Activated naive CD8-positive, alpha-beta T cell (primary cell): ENCODE results near the gene PCDH12.
A peak's percentile ranks its signal among the peaks of the same experiment; 100 is the strongest.
"Not testable (repeated sequence)": the region's sequence is repeated elsewhere in the genome, so short reads cannot be mapped to it uniquely, and the experiment has no call there.

Experiments used
- H3K27ac Mint-ChIP-seq: one replicate; pipeline ENCODE4 v1.8.0; 2021; ENCODE audit warnings: mixed read lengths
- H3K27me3 Mint-ChIP-seq: one replicate; pipeline ENCODE4 v1.8.0; 2021; ENCODE audit warnings: mixed read lengths
- H3K36me3 Mint-ChIP-seq: one replicate; pipeline ENCODE4 v1.8.0; 2021; ENCODE audit warnings: mixed read lengths
- H3K4me1 Mint-ChIP-seq: one replicate; pipeline ENCODE4 v1.8.0; 2021; ENCODE audit warnings: low read depth, mixed read lengths
- H3K4me3 Mint-ChIP-seq: one replicate; pipeline ENCODE4 v1.8.0; 2021; ENCODE audit warnings: mild to moderate bottlenecking, mixed read lengths
- H3K9me3 Mint-ChIP-seq: one replicate; pipeline ENCODE4 v1.8.0; 2021; ENCODE audit warnings: low read depth, mixed read lengths

PCDH12 gene

GRCh38 chr5:141934099-141934844 is 23.7 kb downstream of the PCDH12 start:
- H3K27ac Mint-ChIP-seq: no peak overlapping the region
- no peak overlapping the region for H3K4me3 Mint-ChIP-seq
- H3K9me3 Mint-ChIP-seq: no peaks in the 10 kb centered on the region
- no peaks in the 10 kb centered on the region for H3K27me3 Mint-ChIP-seq
- peaks cover 4% of the 10 kb centered on the region for H3K4me1 Mint-ChIP-seq
- H3K36me3 Mint-ChIP-seq: peaks cover 7% of the 10 kb centered on the region

DNA sequence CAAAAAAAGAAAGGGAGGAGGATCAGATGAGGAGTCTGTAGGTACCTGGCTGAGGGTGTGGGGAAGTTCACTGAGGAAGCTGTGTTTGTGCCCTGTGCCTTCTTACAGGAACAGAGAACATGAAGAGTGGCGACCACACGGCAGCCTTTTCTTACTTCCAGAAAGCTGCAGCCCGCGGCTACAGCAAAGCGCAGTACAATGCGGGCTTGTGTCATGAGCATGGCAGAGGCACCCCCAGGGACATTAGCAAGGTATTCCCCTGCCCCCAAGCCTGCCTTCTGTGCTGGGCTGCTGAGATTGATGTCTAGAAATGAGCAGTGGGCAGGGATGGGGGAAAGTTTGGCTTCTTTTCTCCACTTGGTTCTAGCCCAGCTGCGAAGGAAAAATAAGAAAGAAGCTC is 24.9 kb downstream of the PCDH12 start:
- peaks cover 10% of the 10 kb centered on the region for H3K36me3 Mint-ChIP-seq
- no peaks in the 10 kb centered on the region for H3K27me3 Mint-ChIP-seq
- H3K4me1 Mint-ChIP-seq: peaks cover 7% of the 10 kb centered on the region
- no peaks in the 10 kb centered on the region for H3K9me3 Mint-ChIP-seq
- no peak overlapping the region for H3K27ac Mint-ChIP-seq
- H3K4me3 Mint-ChIP-seq: no peak overlapping the region

- H3K4me3 Mint-ChIP-seq: no peak overlapping the region
- peaks cover 10% of the 10 kb centered on the region for H3K36me3 Mint-ChIP-seq
- peak overlapping the region; percentile 36 for H3K27ac Mint-ChIP-seq
- H3K4me1 Mint-ChIP-seq: peaks cover 12% of the 10 kb centered on the region
- H3K27me3 Mint-ChIP-seq: no peaks in the 10 kb centered on the region
- H3K9me3 Mint-ChIP-seq: no peaks in the 10 kb centered on the region
Observed at GRCh38 chr5:141931694-141932093, 26.3 kb downstream of the PCDH12 start.

DNA sequence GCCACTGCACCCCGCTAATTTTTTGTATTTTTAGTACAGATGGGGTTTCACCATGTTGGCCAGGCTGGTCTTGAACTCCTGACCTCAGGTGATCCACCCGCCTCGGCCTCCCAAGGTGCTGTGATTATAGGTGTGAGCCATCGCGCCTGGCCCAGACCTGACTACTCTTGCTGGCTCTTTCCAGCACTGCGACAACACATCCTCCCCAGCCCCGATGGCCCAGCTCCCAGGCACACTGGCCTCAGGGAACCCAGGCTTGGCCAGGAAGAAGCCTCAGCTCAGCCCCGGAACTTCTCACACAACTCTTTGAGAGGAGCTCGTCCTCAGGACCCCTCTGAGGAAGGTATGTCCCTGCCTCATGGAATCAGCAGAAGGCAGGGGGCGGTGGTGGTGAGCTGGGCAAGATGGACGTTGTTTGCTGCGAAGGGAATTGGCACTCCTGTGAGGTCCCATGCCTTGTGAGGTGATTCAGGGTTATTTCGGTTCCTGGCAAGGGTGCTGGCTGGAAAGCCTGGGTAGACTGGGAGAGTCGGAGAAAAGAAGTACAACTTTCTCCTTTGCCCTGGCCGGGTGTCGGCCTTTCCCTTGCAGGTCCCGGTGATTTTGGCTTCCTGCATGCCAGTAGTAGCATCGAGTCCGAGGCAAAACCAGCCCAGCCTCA is 28.5 kb downstream of the PCDH12 start:
- H3K36me3 Mint-ChIP-seq: peaks cover 10% of the 10 kb centered on the region
- H3K27ac Mint-ChIP-seq: no peak overlapping the region
- H3K9me3 Mint-ChIP-seq: no peaks in the 10 kb centered on the region
- H3K4me3 Mint-ChIP-seq: no peak overlapping the region
- no peaks in the 10 kb centered on the region for H3K27me3 Mint-ChIP-seq
- peaks cover 23% of the 10 kb centered on the region for H3K4me1 Mint-ChIP-seq

DNA sequence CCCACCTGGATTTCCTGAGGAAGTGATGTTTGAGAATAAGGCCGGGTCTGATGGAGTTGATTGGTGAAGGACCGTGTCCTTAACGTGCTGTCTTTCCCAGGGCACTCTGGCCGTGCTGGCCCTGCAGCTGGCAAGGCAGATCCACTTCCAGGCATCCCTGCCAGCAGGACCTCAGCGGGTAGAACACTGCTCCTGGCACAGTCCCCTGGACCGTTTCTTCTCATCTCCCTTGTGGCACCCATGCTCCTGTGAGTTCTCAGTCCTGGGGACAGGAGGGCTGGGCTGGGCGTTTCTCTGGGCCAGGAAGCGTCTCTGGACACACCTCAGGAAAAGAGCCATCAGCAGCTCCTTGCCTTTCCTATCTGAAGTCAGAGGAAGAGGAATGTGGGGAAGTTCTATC is 30.0 kb downstream of the PCDH12 start:
- peaks cover 12% of the 10 kb centered on the region for H3K36me3 Mint-ChIP-seq
- H3K27me3 Mint-ChIP-seq: no peaks in the 10 kb centered on the region
- H3K9me3 Mint-ChIP-seq: no peaks in the 10 kb centered on the region
- H3K27ac Mint-ChIP-seq: no peak overlapping the region
- H3K4me3 Mint-ChIP-seq: no peak overlapping the region
- peaks cover 31% of the 10 kb centered on the region for H3K4me1 Mint-ChIP-seq

GRCh38 chr5:141926434-141926833 is 31.6 kb downstream of the PCDH12 start:
- Mint-ChIP-seq H3K4me1 (peaks cover 35% of the 10 kb centered on the region), H3K9me3 (no peaks in the 10 kb centered on the region)

GRCh38 chr5:141923448-141924313 is 34.3 kb downstream of the PCDH12 start, which contains the start of gene DELE1:
Gene DELE1, plus strand, starts transcription at chr5:141923871. Its CDS starts 71 bp downstream, at chr5:141923942.
- Mint-ChIP-seq H3K27me3 (no peaks in the 10 kb centered on the region), H3K4me1 (peaks cover 28% of the 10 kb centered on the region), H3K4me3 (peak within 1 kb of the TSS; percentile 94), H3K9me3 (no peaks in the 10 kb centered on the region), H3K36me3 (peaks cover 3% of the 10 kb centered on the region), H3K27ac (peak within 1 kb of the TSS; percentile 91)

More at GRCh38 chr5:141926434-141926833, 31.6 kb downstream of the PCDH12 start:
- H3K36me3 Mint-ChIP-seq: peaks cover 12% of the 10 kb centered on the region
- no peaks in the 10 kb centered on the region for H3K27me3 Mint-ChIP-seq
- H3K27ac Mint-ChIP-seq: no peak overlapping the region
- no peak overlapping the region for H3K4me3 Mint-ChIP-seq

DNA sequence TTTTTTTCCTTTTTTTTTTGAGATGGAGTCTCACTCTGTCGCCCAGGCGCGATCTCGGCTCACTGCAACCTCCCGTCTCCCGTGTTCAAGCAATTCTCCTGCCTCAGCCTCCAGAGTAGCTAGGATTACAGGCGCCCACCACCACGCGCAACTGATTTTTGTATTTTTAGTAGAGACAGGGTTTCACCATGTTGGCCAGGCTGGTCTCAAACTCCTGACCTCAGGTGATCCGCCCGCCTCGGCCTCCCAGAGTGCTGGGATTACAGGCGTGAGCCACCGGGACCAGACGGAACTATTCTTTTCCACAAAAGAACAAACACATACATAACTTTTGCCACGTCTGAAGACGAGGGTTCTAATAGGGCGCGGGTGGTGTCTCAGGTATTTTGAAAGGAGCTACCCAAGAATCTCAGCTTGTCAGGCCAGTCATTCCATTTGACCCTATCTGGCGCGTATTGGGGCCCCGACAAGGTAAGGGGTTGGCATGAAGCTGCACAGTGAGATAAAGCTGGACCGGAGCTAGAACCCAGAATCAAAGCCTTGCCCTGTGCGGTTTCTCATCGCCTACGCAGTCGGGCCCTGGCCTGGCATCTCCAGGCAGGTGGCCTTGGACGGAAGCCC is 35.1 kb downstream of the PCDH12 start:
- H3K9me3 Mint-ChIP-seq, H3K36me3 Mint-ChIP-seq, H3K27me3 Mint-ChIP-seq: not testable (repeated sequence)
- Mint-ChIP-seq H3K27ac (peak overlapping the region; percentile 91), H3K4me3 (peak overlapping the region; percentile 94), H3K4me1 (peaks cover 28% of the 10 kb centered on the region)

DNA sequence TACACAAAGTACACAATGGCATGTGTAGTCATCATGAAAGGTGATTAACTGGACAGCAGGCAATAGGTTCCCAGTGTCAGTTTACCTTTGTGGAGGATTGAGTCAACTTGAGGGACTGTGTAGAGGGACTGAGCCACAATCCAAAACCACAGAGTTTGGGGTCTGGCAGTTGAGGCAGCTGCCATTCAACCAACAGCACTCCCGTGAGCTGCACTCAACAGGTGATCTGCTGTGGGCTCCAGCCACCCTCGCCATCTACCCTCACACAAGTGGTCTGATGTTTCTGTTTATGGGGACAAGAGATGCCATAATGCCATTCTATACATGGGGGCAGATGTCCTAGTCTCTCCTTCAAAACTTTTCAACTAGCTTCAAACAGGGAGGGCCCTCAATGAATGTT is 37.2 kb downstream of the PCDH12 start:
- Mint-ChIP-seq H3K4me3 (no peak overlapping the region), H3K27ac (peak overlapping the region; percentile 11), H3K36me3 (peaks cover 2% of the 10 kb centered on the region), H3K4me1 (peaks cover 17% of the 10 kb centered on the region), H3K9me3 (no peaks in the 10 kb centered on the region), H3K27me3 (no peaks in the 10 kb centered on the region)

DNA sequence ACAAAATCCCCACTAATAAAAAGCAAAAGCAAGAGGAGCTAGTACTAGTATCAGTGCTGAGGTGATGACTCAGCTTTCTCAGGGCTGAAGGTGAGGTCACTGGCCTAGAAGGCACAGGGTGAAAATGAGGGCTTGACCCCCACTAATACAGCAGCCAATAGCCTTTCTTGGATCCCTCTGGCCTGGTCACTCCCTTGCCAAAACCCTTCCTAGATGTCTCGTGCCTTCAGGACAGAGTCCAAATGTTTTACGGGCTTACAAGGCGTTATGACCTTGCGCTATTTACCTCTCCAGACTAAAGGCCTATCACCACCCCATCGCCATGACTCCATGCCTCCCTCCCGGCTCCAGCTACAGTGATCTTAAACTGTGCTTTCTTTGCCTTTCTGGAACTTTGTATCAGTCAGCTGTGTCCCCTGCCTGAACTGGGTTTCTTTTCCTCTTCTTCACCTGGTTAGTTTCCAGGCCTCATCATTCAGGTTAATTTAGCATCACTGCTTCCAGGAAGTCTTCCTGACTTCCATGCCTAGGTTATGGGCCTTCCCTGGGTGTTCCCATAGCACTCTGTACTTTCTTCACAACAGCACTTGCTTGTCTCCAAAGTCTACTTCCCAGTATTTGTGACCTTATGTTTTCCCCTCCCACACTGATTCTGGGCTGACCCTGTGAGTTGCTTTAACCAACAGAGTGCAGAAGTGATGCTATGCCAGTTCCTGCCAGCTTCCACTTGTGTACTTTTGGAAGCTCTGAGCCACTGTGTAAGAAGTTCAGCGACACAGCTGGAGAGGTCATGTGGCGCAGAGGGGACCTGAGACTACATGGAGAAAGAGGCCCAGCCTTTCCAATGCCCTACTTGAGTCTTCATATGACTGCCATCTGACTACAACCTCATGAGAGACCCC is 38.5 kb downstream of the PCDH12 start:
- Mint-ChIP-seq H3K27ac (no peak overlapping the region), H3K4me1 (peaks cover 11% of the 10 kb centered on the region), H3K4me3 (no peak overlapping the region), H3K36me3 (peaks cover 2% of the 10 kb centered on the region), H3K9me3 (no peaks in the 10 kb centered on the region), H3K27me3 (peaks cover 7% of the 10 kb centered on the region)

DNA sequence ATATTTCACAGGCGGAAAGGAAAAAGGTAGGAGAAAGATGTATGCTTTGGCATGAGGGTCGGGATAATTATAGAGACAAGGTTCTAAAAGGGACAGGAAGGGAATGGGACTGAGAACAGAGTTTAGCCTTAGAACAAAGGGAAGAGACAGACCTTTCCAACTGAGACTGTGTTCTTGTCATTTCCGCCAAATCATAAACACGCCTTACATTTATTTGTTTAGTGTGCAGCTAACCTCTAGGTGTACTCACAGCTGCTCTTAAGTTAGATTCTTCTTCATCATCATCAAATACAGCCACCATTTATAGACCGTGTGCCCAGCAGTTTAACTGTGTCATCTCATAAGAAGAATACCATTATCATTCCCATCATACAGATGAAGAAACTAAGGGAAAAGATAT is 40.2 kb downstream of the PCDH12 start:
- Mint-ChIP-seq H3K4me1 (peaks cover 11% of the 10 kb centered on the region), H3K27me3 (peaks cover 15% of the 10 kb centered on the region), H3K27ac (no peak overlapping the region), H3K4me3 (no peak overlapping the region), H3K36me3 (no peaks in the 10 kb centered on the region), H3K9me3 (no peaks in the 10 kb centered on the region)

DNA sequence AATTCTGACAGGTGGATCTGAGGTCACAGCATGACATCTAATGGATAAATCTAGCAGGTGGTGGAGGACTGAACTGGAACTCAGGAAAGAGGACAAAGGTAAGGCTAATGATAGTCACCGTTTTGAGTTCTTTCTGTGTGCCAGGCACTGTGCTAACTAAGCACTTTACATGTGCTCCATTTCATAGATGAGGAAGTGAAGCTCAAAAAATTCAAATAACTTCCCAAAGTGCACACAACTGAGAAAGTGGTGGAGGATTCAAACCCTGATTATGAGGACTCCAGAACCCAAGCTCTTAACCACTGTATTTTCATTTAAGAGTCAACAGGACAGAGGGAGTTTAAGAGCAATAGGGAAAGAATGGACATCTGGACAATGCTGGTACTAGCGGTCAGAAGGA is 41.5 kb downstream of the PCDH12 start:
- Mint-ChIP-seq H3K27me3 (peaks cover 15% of the 10 kb centered on the region), H3K27ac (no peak overlapping the region), H3K9me3 (no peaks in the 10 kb centered on the region), H3K36me3 (no peaks in the 10 kb centered on the region), H3K4me3 (no peak overlapping the region), H3K4me1 (peaks cover 10% of the 10 kb centered on the region)

DNA sequence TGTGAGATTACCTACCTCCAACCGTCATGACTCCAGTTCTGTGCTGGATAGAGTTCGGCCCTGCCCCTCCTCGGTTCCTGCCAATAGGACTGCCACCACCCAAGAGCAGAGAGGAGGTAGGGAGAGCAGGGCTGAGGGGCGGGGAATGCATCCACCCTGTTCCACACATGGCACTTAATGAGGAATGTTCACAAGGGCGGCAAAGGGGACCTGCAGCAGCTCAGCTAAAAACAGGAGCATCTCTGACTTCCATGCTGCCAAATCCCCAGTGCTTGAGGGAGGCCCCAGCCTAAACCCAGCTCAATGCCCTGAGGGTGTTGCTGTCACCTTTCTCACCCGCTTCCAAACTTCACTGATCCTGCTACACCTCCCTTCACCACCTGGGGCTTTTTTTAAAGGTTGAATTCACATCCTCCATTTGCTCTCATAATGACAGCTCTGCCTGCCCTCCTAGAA is 42.1 kb downstream of the PCDH12 start:
- peaks cover 15% of the 10 kb centered on the region for H3K27me3 Mint-ChIP-seq
- no peaks in the 10 kb centered on the region for H3K36me3 Mint-ChIP-seq
- H3K9me3 Mint-ChIP-seq: no peaks in the 10 kb centered on the region
- peaks cover 10% of the 10 kb centered on the region for H3K4me1 Mint-ChIP-seq
- no peak overlapping the region for H3K27ac Mint-ChIP-seq
- H3K4me3 Mint-ChIP-seq: no peak overlapping the region

- Mint-ChIP-seq H3K9me3 (no peaks in the 10 kb centered on the region), H3K27me3 (peaks cover 15% of the 10 kb centered on the region), H3K4me3 (peak overlapping the region; percentile 46), H3K27ac (peak overlapping the region; percentile 18), H3K36me3 (no peaks in the 10 kb centered on the region), H3K4me1 (peaks cover 10% of the 10 kb centered on the region)
Observed at GRCh38 chr5:141914797-141915196, 43.2 kb downstream of the PCDH12 start.
